HEK293 (cell line): ENCODE measurements around the gene ZC3H11A.

Experiments used
- CTCF ChIP-seq: fragments of 450-650 bp; formaldehyde crosslinking; IDR thresholded peaks from 2 replicates; pipeline ENCODE4 v1.5.1; 2016; ENCODE audit warnings: missing biosample characterization, missing genetic modification characterization
- KLF10 ChIP-seq: fragments of 450-650 bp; IDR thresholded peaks from 2 replicates; pipeline ENCODE4 v1.5.1; 2018; ENCODE audit warnings: missing biosample characterization, mild to moderate bottlenecking, missing genetic modification characterization
- PRDM1 ChIP-seq: fragments of 450-650 bp; formaldehyde crosslinking; IDR thresholded peaks from 2 replicates; pipeline ENCODE4; 2016; ENCODE audit warnings: missing biosample characterization, missing genetic modification characterization
- PRDM4 ChIP-seq: fragments of 450-650 bp; formaldehyde crosslinking; IDR thresholded peaks from 2 replicates; pipeline ENCODE4 v1.5.1; 2017; ENCODE audit warnings: missing biosample characterization, missing genetic modification characterization
- ZBTB11 ChIP-seq: fragments of 450-650 bp; formaldehyde crosslinking; conservative IDR thresholded peaks from 2 replicates; pipeline ENCODE4 v1.5.1; 2016; ENCODE audit warnings: low read depth, missing biosample characterization, missing genetic modification characterization
- ZBTB44 ChIP-seq: fragments of 450-650 bp; IDR thresholded peaks from 2 replicates; pipeline ENCODE4 v1.5.1; 2018; ENCODE audit warnings: missing biosample characterization, mild to moderate bottlenecking, missing genetic modification characterization
- ZNF211 ChIP-seq: fragments of 450-650 bp; formaldehyde crosslinking; IDR thresholded peaks from 2 replicates; pipeline ENCODE4 v1.5.1; 2016; ENCODE audit warnings: low read depth, missing biosample characterization, missing genetic modification characterization
- ZNF530 ChIP-seq: fragments of 450-650 bp; formaldehyde crosslinking; IDR thresholded peaks from 2 replicates; pipeline ENCODE4 v1.5.1; 2016; ENCODE audit warnings: low read depth, missing biosample characterization, missing genetic modification characterization
- ZSCAN4 ChIP-seq: fragments of 450-650 bp; formaldehyde crosslinking; IDR thresholded peaks from 2 replicates; pipeline ENCODE4 v1.5.1; 2017; ENCODE audit warnings: missing biosample characterization, missing genetic modification characterization

- no peak for TF ChIP-seq ZBTB44 (tag by site-specific recombination)
- no peak for TF ChIP-seq PRDM4 (tag by site-specific recombination)
- TF ChIP-seq ZNF530 (tag by site-specific recombination): no peak
- no peak for TF ChIP-seq PRDM1
- TF ChIP-seq CTCF (tag by site-specific recombination): no peak
- no peak for TF ChIP-seq ZSCAN4 (tag by site-specific recombination)
- TF ChIP-seq ZBTB11 (tag by site-specific recombination): no peak
- TF ChIP-seq ZNF211: no peak
- TF ChIP-seq KLF10: no peak
These were observed 2.9 kb upstream of the ZC3H11A start for GRCh38 chr1:203792486-203792885.
